HG02678 (cell line): ENCODE measurements around the gene CAPSL.
"Not testable (repeated sequence)": the region's sequence is repeated elsewhere in the genome, so short reads cannot be mapped to it uniquely, and the experiment has no call there.

ENCODE experiments used
- ATAC-seq: cut with Tn5 transposase; IDR thresholded peaks from one replicate; pipeline ENCODE4 v1.9.1; 2021; ENCODE audit warnings: mild to moderate bottlenecking, moderate library complexity; ENCODE audit not compliant: unreplicated experiment

Gene CAPSL

GRCh38 chr5:35938568-35939227, at the start of gene CAPSL:
Gene CAPSL (minus strand): TSS chr5:35938622. CDS start chr5:35921120, 17,502 bp downstream.
- ATAC-seq, result no peak

GRCh38 chr5:35987776-35988175, 49.4 kb upstream of the CAPSL start:
- no peak for ATAC-seq

- ATAC-seq, result no peak
Measured at GRCh38 chr5:35979715-35980114, 41.3 kb upstream of the CAPSL start.

DNA sequence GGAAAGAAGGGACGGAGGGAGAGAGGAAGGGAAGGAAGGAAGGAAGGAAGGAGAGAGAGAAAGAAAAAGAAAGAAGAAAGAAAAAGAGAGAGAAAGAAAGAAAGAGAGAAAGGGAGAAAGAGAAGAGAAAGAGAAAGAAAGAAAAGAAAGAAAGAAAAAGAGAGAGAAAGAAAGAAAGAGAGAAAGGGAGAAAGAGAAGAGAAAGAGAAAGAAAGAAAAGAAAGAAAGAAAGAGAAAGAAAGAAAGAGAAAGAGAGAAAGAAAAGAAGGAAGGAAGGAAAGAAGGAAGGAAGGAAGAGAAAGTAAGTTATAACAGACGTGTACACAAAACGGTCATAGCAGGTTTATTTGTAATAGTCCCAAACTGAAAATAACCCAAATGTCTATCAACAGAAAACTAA, 38.4 kb upstream of the CAPSL start:
- not testable (repeated sequence) for ATAC-seq

- no peak for ATAC-seq
Measured at GRCh38 chr5:35974570-35974969, 36.1 kb upstream of the CAPSL start.

- ATAC-seq, result no peak
Measured at GRCh38 chr5:35971878-35972210, 33.4 kb upstream of the CAPSL start.

DNA sequence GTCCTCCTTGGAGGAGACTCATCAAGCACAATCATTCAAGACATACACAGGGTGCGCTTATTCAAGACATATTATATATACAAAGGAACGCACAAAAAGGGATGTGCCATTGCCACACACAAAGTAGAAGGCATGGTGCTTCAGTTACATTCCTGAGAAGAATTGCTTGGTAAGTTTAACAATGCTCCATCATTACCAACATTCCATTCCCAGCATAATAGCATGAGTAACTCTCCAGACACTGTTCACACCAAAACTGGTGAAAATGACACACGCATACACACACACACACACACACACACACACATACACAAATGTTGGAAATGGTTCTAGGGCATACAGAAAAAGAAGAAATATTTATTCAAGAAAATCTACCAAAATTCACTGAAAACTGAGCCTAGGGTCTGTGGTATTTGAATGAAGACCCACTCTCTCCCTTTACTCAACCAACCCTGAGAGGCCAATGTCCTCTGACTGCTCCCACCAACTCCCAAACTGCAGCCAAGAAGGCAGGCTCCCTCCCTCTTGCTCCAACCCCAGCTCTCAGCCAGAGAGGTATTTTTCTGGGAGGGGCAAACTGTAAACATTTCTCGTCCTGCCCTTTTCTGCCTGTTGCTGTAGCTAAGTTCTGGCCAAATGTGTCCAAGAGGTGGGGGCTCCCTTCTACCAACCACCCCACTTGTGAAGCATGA, 32.9 kb upstream of the CAPSL start:
- no peak for ATAC-seq

- ATAC-seq, result no peak
Measured at GRCh38 chr5:35963381-35963843, 25.0 kb upstream of the CAPSL start.

DNA sequence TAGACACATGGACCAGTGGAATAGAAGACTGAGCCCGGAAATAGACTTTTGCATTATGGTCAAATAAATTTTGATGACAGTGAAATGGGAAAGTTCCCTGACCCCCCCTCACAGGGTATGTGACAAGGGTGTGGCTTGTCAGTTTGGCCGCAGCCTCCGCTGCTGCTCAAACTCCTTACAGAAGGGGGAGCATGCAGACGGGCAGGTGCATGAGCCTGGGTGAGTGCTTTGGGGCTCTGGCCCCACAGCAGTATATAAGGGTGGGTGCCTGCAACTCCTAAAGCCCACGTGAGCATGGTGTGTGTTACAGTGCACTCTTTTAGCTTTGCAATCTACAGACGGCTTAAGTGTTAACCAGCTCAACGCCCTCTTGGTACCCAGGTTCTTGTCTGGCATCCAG, 21.9 kb upstream of the CAPSL start:
- ATAC-seq, result no peak

GRCh38 chr5:35956429-35956828, 18.0 kb upstream of the CAPSL start:
- no peak for ATAC-seq

DNA sequence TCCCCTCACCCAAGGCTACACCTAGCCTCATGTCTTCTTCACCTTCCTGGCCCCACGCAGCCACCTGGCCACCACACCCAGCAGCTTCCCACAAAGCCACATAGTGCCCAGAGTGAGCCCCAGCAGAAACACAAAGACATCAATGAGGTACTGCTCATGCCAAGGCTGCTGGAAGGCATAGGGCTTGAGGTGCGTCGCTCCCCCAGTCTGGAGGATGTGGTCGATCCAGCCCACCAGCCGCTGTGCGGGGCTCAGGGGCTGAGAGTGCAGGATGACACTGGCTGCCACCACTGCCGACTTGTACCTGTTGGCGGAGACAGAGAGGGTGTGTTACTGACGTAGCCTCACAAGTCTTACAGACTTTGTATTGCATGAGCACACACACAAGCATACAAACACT, 15.8 kb upstream of the CAPSL start:
- ATAC-seq, result no peak

- no peak for ATAC-seq
Measured at GRCh38 chr5:35947085-35947484, 8.7 kb upstream of the CAPSL start.

GRCh38 chr5:35939639-35940038, 1.2 kb upstream of the CAPSL start:
- ATAC-seq, result no peak

- peak; percentile 78 for ATAC-seq
Measured at GRCh38 chr5:35926389-35927051, 11.9 kb downstream of the CAPSL start.

GRCh38 chr5:35924950-35925722, 13.3 kb downstream of the CAPSL start:
- ATAC-seq, result peak; percentile 71

GRCh38 chr5:35924122-35924949, 14.1 kb downstream of the CAPSL start:
- ATAC-seq, result no peak

DNA sequence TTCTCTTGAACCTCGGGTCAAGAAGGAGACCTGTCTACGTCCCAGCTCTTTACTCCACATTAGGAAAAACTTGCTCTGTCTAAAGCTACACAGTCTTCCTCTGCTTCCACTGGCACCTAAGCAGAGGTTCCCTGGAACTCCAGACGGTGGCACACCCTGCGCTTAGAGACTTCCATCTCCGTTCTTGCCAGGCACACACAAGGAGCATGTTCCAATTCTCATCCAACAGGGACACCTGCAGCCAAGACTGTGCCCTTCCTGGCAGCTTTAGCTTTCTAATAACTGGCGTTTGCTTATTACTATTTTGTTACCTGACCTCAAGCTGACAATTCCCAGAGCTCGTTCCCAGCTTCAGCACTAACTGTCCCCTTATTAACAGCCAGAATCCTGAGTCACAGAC, 16.0 kb downstream of the CAPSL start:
- no peak for ATAC-seq

GRCh38 chr5:35921930-35922329, 16.5 kb downstream of the CAPSL start:
- no peak for ATAC-seq

DNA sequence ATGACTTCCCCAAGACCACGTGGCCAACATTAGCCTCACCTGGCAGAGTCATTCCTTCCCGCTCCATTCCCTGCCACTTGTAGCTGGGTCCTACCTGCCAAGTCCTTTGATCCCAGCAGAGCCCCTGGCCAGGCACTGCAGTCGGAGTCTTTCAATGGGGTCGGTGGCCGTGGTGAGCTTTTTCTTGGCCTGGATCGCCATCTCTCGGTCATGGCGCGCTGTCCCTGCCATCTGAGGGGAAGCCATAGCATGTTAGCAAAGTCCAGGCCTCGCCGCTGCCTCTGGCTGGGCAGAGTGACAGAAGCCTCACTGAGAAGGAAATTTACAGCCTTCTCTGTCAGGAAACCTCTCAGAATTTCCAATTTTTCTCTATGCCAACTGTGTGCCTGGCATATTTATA, 17.5 kb downstream of the CAPSL start:
- ATAC-seq, result no peak

GRCh38 chr5:35919191-35919590, 19.2 kb downstream of the CAPSL start:
- ATAC-seq, result no peak

DNA sequence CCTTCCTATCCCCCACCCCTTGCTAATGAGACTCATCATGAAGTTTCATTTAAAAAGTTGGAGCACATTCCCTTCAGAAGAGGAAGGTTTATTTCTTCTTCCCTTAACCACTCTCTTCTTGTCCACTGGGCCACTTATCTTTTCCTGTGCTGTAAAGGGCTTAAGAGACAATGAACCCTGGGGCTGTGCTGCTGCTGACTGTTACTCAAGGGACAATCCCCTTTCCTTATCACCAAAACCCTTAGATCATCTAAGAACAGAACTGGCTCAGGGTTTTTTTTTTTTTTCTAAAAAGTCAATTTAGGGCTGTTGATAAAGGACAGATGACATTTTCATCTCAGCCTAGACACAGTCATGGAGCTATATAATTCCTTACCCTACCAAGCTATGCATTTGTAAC, 29.6 kb downstream of the CAPSL start:
- no peak for ATAC-seq
